ENCODE results near the gene DTD1. TPM values are rescaled to one million over a fixed set of nuclear protein-coding genes. Genes with fewer than 3 reads are reported as not detected.

Gene DTD1
- total RNA-seq, 2 donors from 2014 or later = 17.0 to 21.0 TPM

DNA sequence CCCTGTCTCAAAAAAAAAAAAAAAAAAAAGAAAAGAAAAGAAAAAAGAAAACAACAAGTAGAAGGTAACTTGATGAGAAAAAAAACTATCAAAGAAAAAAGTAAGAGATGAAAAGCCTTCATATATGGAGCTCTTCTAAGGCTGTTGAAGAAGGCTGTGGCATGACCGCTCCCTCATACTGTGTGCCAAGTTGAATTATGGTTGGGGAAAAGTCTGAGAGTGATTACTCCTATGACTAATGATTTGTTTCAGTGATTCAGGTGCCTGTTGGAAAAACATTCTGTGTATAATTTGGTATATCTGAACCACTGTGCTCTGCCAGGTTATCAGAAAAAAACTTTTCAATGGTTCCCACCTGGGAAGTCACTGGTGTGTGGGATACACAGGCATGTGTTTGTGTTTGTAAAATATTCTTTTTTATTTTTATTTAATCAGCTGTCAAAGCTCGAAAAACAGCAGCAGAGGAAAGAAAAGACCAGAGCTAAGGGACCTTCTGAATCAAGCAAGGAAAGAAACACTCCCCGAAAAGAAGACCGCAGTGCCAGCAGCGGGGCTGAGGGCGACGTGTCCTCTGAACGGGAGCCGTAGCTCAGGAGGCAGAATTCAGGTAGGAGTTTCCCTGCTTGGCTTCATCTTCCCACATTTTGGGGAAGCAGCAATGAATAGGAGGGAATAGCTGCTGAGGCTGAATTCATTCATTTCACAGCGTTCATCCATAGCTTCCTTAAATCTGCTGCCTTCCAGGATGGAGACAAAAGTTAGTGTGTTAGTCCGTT lies 156.0 kb downstream of the DTD1 start:
- TF ChIP-seq, protein P1, sequence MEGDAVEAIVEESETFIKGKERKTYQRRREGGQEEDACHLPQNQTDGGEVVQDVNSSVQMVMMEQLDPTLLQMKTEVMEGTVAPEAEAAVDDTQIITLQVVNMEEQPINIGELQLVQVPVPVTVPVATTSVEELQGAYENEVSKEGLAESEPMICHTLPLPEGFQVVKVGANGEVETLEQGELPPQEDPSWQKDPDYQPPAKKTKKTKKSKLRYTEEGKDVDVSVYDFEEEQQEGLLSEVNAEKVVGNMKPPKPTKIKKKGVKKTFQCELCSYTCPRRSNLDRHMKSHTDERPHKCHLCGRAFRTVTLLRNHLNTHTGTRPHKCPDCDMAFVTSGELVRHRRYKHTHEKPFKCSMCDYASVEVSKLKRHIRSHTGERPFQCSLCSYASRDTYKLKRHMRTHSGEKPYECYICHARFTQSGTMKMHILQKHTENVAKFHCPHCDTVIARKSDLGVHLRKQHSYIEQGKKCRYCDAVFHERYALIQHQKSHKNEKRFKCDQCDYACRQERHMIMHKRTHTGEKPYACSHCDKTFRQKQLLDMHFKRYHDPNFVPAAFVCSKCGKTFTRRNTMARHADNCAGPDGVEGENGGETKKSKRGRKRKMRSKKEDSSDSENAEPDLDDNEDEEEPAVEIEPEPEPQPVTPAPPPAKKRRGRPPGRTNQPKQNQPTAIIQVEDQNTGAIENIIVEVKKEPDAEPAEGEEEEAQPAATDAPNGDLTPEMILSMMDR (IDR thresholded peaks at IDR 0.05) = no peak
- no peak overlapping the region for H3K27ac ChIP-seq
- DNase-seq = no peak
- no peaks in the 10 kb centered on the region for H3K27me3 ChIP-seq
- H3K9me3 ChIP-seq = no peaks in the 10 kb centered on the region
- no peak overlapping the region for H3K4me3 ChIP-seq
- intact Hi-C loops (cut with DNase I) = no loop called here
- no peak overlapping the region for H3K9ac ChIP-seq (ENCODE audit: low read depth in 2 of 2, low read length in 2 of 2)
- no peaks in the 10 kb centered on the region for H3K4me1 ChIP-seq
- H3K36me3 ChIP-seq = no peaks in the 10 kb centered on the region

DNA sequence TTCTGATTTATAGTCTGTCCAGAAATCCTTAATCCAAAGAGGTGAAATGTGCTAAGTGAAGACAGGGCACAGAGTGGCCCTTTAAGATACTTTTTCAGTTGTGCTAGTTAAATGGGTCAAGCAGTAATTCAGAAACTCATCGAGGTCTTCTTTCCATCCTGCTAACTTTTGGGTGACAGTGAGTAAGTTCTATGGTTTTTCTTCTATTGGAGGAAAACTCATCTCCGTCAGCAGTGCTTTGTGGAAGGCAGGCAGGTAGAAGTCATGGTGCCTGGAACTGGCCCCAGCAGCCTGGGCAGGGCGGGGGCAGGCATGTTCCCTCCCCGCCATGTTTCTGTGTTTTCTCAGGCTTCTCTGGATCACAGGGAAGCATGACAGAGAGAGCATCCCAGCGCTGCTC lies 159.2 kb downstream of the DTD1 start:
- TF ChIP-seq, protein P1 (IDR thresholded peaks at IDR 0.05) = no peak
- intact Hi-C loops (cut with DNase I) = no loop called here
- Histone ChIP-seq H3K27me3 (no peaks in the 10 kb centered on the region), H3K4me1 (no peaks in the 10 kb centered on the region), H3K4me3 (no peak overlapping the region), H3K36me3 (no peaks in the 10 kb centered on the region), H3K9ac (ENCODE audit: low read depth in 2 of 2, low read length in 2 of 2) (no peak overlapping the region), H3K27ac (no peak overlapping the region), H3K9me3 (no peaks in the 10 kb centered on the region)
- no peak for DNase-seq

DNA sequence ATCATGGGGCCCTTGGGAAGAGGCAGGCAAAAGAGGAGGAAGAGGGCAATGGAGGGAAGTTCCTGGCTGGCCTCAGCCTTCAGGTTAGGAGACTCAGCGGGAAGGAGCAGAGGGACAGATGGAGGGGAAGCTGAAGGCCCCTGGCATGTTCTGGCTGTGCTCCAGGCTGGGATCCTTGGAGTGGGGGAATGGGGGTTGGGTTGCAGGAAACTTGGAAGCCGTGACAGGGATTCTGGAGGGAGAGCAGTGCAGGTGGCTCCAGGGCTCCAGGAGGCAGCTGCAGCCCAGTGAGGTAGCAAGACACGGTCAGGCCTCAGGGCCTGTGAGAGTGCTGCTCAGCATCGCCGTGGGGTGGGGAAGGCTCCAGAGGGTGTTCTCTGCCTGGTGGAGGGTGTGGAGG lies 161.1 kb downstream of the DTD1 start:
- no peaks in the 10 kb centered on the region for H3K27me3 ChIP-seq
- DNase-seq = no peak
- no peaks in the 10 kb centered on the region for H3K36me3 ChIP-seq
- TF ChIP-seq, protein P1 (IDR thresholded peaks at IDR 0.05) = no peak
- no peaks in the 10 kb centered on the region for H3K9me3 ChIP-seq
- no peak overlapping the region for H3K27ac ChIP-seq
- intact Hi-C loops (cut with DNase I) = no loop called here
- H3K9ac ChIP-seq (ENCODE audit: low read depth in 2 of 2, low read length in 2 of 2) = no peak overlapping the region
- H3K4me3 ChIP-seq = no peak overlapping the region
- no peaks in the 10 kb centered on the region for H3K4me1 ChIP-seq

DNA sequence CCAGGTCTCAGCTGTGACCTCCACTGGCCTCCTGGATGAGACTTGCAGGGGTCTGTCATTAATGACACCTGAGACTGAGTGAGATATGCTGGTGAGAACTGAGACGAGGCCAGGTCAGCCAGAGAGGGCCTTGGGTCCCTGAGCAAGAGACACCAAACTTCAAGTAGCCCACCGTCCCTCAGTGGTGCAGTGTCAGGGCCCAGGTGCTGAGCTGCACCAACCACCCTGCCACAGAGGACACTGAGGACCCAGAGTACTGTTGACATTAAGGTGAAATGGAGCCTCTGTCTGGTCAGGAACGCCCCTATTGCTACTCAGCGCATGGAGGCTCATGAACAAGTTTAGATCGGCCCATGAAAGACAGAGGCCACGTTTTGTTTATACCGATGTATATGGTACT lies 161.7 kb downstream of the DTD1 start:
- Histone ChIP-seq H3K9me3 (no peaks in the 10 kb centered on the region), H3K27ac (no peak overlapping the region), H3K4me1 (no peaks in the 10 kb centered on the region), H3K4me3 (no peak overlapping the region), H3K27me3 (no peaks in the 10 kb centered on the region), H3K36me3 (no peaks in the 10 kb centered on the region), H3K9ac (ENCODE audit: low read depth in 2 of 2, low read length in 2 of 2) (no peak overlapping the region)
- TF ChIP-seq, protein P1 (IDR thresholded peaks at IDR 0.05) = no peak
- intact Hi-C loops (cut with DNase I) = no loop called here
- no peak for DNase-seq

DNA sequence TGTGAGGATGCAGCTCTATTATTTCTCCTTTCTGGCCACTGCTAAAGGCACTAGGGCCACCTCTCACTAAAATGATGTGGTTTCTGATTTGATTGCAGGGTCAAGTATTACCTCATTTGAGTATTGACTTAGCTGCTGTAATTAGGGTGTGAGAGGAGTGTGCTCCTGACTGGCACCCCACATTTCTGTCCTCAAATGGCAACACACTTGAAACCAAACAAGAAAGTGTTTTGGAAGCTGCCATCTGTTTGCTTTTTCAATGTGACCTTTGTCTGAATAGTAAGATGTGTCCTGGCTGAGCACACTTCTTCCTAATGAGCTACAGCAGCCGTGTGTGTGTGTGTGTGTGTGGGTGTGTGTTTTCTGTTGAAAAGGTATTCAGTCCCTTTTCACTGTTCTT lies 162.9 kb downstream of the DTD1 start:
- H3K4me3 ChIP-seq = no peak overlapping the region
- H3K27me3 ChIP-seq = no peaks in the 10 kb centered on the region
- DNase-seq = no peak
- intact Hi-C loops (cut with DNase I) = no loop called here
- no peak overlapping the region for H3K9ac ChIP-seq (ENCODE audit: low read depth in 2 of 2, low read length in 2 of 2)
- no peaks in the 10 kb centered on the region for H3K36me3 ChIP-seq
- H3K27ac ChIP-seq = no peak overlapping the region
- H3K4me1 ChIP-seq = no peaks in the 10 kb centered on the region
- TF ChIP-seq, protein P1 (IDR thresholded peaks at IDR 0.05) = no peak
- no peaks in the 10 kb centered on the region for H3K9me3 ChIP-seq
